AG08396 (cell line): ENCODE results near the gene TANC2.

Experiments used
- DNase-seq: peaks from one replicate; pipeline ENCODE4 v3.0.0; 2012; ENCODE audit warnings: low spot score, mixed read lengths

Gene TANC2

GRCh38 chr17:63001689-63002394 is 35.8 kb downstream of the TANC2 start:
- DNase-seq = no peak

- no peak for DNase-seq
Observed at GRCh38 chr17:63002625-63003024, 36.6 kb downstream of the TANC2 start.

GRCh38 chr17:63015824-63016223 is 49.8 kb downstream of the TANC2 start:
- DNase-seq = no peak
